GM19240 (cell line): ENCODE results near the gene IMMP2L.
"Not testable (repeated sequence)": the region's sequence is repeated elsewhere in the genome, so short reads cannot be mapped to it uniquely, and the experiment has no call there.

Experiments used
- DNase-seq: peaks from one replicate; pipeline ENCODE4 v3.0.0; 2011; ENCODE audit warnings: low spot score; ENCODE audit not compliant: insufficient read length

IMMP2L gene

GRCh38 chr7:111465774-111466173 is 96.5 kb downstream of the IMMP2L start:
- not testable (repeated sequence) for DNase-seq

GRCh38 chr7:111460695-111461094 is 101.6 kb downstream of the IMMP2L start:
- no peak for DNase-seq

DNA sequence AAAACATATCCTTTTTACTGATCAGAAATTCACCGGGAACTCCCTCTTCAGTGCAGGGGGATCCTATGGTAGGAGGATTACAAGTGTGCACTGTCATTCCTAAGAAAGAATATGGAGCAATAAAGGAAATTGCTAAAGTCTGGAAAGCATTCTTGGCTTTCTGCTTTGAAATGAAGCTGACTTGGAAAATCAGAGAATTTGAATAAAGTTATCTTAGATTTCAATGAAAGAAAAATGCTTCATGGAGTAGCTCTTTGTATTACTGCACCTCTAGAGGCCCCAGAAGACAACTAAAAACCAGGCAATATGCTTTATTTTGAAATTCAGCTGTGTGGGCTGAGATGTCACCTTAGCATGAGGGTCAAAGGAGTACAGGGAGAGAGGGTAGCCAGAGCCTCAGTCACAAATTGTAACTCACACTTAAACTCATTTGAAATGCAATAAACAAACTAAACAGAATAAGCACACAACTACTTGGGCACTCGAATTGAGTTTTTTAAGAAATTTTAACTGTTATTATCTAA is 102.5 kb downstream of the IMMP2L start:
- no peak for DNase-seq

DNA sequence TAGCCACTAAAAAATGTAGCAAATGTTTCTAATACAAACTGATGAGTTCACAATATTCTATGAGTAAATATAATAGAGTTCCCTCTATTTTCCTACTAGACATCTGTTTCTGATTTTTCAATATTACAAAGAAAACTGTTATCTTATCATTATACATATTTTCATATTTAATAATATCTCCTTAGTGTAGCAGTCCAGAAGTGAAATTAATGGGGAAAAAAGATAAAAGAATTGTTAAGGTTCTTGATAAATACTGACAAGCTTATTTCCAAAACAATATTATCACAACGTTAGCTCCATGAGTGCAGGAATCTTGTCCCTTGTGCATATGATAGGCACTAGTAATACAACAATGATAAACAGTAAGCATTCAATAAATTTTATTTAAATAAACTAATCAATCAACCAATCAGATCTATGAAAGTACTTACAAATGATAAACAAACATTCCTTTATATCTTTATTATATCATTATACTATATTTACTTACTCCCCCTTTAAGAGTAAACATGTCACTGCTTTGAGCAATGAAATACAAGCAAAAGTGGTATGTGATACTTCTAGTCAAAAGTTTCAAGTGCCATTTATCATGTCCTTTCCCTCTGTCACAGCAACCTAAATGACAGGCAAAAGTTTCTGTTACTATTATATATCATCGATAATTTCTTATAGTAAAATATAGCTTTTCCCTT is 103.1 kb downstream of the IMMP2L start:
- no peak for DNase-seq

- DNase-seq: not testable (repeated sequence)
Observed at GRCh38 chr7:111450705-111451104, 111.6 kb downstream of the IMMP2L start.

GRCh38 chr7:111447502-111447901 is 114.8 kb downstream of the IMMP2L start:
- DNase-seq: not testable (repeated sequence)

DNA sequence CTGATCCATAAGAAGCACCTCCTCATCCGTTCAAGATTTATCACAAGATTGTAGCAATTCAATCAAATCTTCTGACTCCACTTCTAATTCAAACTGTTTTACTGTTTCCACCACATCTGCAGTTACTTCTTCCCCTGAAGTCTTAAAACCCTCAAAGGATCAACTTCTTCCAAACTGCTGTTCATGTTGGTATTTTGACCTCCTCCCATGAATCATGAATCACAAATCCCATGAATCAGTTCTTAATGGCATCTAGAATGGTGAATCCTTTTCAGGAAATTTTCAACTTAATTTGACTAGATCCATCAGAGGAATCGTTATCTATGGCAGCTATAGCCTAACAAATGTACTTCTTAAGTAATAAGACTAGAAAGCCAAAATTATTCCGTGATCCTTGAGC is 122.3 kb downstream of the IMMP2L start:
- no peak for DNase-seq

DNA sequence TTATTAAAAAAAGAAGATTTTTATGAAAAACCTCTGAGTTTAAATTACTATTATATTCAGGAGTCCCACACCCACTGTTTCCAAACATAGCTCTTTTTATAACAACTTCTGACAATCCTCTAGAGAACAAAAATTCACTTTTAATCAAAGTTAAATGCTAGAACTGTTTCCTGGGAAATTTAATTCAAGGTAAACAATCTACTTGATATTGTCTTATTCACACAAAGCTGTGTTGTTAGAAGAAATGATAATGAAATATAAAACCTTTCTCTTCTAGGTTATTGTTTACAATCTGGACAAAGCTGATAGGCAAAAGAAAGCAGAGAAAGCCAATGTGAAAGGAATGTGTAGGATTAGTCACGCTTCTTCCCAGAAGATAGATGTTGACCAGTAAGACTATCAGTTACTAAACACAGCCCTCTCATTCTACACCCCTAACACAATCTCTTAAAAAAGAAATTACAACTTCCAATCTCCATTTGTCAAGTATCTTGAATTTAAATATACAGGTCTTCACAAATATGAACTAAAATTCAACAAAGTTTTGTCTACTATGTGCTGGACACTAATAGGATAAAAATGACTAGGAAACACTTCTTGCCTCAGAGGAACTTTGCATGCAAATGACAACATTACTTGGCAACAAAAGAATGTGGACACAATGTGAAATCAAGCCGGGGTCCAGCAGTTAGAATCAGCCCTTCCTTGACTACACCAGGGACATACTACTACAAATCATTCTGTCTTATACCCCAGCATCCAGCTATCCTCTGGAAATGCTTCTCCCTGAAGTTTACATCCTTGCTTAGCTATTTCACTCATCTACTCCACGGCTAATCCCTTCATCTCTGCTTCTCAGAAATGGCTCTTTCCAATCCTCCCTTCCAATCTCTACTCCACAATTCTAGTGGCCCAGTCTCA is 123.7 kb downstream of the IMMP2L start:
- DNase-seq: no peak

GRCh38 chr7:111437736-111438135 is 124.6 kb downstream of the IMMP2L start:
- no peak for DNase-seq

DNA sequence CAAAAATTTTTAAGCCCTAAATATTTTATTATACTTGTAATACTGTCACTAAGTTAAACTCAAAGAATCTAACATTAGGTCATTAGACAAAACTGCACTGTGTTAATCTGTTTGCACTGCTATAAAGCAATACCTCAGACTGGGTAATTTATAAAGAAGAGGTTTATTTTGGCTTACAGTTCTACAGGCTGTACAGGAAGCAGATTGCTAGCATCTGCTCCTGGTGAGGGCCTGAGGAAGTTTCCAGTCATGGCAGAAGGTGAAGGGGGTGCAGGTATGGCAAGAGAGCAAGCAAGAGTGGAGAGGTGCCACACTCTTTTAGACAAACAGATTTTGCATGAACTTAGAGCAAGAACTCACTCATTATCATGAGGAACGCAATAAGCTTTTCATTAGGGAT is 125.7 kb downstream of the IMMP2L start:
- no peak for DNase-seq

GRCh38 chr7:111433426-111433825 is 128.9 kb downstream of the IMMP2L start:
- DNase-seq: no peak

DNA sequence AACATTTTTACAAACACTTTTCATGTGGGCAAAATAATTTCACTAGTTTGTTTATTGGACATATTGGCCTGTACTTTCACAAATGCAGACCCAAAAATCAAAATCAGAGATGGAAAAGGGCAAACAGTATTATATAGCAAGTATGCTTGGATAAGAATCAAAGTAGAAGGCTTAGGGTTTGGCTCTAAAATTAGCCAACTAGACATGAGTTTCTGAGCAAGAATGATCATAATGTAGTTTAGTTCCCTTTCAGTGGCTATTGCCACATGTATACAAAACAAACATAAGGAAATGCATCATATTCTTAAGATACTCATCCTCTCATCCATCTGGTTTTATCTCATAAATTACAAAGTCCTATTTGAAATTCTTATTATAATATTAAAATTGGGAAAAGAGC is 132.5 kb downstream of the IMMP2L start:
- DNase-seq: no peak

GRCh38 chr7:111424768-111425167 is 137.5 kb downstream of the IMMP2L start:
- no peak for DNase-seq

GRCh38 chr7:111414374-111414773 is 147.9 kb downstream of the IMMP2L start:
- DNase-seq: no peak

DNA sequence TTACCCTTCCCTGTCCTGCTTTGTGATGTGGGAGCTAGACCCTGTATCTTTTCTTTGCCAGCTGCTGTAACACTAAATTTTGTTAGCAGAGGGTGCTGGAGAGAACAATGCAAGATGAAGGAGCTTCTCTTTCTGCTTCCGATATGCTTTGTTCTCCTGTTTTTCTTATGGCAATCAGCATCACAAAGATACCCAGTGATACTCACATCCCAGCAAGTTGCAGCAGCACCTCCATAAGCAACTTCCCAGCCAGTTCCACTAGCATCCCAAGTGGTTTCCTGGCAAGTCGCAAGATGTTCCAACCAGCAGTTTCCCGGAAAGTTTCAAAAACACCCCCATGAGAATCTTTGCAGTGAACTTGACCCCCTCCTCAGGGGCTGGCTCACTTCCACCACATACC is 148.6 kb downstream of the IMMP2L start:
- DNase-seq: no peak

DNA sequence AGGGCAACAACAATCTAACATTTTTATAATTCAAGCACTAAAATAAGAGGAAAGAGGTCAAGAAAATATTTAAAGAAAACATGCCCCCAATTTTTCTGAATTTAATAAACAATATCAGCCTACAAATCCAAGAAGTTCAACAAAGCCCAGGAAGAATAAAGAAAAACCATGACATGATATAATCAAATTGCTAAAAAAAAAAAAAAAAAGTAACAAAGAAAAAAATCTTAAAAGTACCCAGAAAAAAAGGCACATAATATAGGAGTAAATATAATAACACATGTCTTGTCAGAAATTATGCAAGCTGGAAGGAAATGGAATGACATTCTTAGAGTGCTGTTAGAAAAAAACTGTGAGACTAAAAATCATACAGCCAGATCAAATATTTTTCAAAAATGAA is 151.4 kb downstream of the IMMP2L start:
- DNase-seq: no peak

DNA sequence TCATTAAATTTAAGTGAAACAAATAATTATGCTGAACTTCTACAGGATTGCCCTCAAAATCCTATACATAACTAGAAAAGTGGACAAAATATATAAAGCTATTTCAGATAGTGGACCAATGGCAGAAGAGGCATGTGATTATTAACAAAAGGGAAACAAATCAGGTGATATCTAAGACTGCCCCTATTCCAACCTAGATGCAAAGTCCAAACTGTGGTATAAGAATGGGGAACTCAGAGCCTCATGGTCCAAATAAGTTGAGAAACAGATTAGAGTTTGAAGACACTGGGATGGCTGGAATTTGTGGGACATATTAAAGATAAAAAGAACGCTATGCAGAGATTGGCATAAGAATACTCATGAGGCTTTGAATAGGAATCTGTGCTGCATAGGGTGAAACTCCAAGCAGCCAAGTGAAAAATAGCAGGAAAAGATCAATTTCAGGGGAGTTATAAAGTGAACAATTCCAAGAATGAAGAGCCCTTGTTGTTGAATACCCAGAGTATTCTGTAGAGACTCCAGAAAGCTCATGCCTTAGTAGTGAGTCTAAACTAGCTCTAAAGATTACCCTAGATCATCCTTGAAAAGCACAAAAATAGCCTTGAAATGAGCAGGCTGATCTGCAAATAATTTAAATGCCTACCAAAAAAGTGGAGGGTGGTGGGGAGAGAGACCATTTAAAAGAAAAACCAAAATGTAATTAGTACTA is 152.4 kb downstream of the IMMP2L start:
- no peak for DNase-seq

GRCh38 chr7:111408724-111409123 is 153.6 kb downstream of the IMMP2L start:
- no peak for DNase-seq

- no peak for DNase-seq
Observed at GRCh38 chr7:111407258-111407657, 155.0 kb downstream of the IMMP2L start.

- no peak for DNase-seq
Observed at GRCh38 chr7:111405621-111406020, 156.7 kb downstream of the IMMP2L start.

DNA sequence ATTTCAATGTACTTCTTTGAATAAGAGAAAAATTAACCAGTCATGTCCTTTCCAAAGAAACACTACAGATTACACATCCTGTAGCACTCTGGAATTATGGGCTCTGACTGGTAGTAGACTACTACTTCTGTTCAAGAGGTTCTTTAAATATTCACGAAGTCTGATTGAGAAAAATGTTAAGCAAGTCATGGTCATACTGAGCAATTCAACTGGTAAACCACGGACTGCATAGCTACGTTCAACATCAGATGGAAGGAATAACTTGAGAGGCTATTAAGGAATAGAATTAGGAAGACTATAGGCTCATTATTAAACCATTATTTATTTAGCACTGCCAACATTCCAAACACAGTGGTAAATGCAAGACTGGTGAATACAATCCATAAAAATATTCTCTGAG is 160.8 kb downstream of the IMMP2L start:
- DNase-seq: no peak

DNA sequence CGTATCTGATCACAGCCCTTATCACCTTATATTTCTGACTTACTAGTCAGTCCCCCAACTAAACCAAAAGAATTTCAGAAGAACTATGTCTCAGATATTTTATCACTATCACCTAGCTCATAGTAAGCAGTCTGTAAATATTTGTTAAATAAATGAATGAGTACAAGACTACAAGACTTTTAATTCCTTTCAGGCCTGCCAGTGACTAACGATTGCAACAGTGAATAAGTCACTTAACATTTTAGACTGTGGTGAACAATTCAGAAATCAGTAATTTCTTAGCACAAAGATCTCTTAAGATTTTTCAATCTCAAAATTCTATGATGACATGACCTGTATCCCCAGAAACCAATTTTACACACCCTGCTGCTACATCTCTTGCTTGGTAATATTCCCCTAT is 162.2 kb downstream of the IMMP2L start:
- DNase-seq: no peak
